Hematopoietic multipotent progenitor cell treated with erythropoietin and hydrocortisone succinate and interleukin-3 and kit ligand, for 8 days (in vitro differentiated cells): Measurements from ENCODE around the gene TMEM80.
A peak's percentile ranks its signal among the peaks of the same experiment; 100 is the strongest.

Source experiments
- DNase-seq: peaks from one replicate; pipeline ENCODE4 v3.0.0-alpha.2; 2015

Gene TMEM80

DNA sequence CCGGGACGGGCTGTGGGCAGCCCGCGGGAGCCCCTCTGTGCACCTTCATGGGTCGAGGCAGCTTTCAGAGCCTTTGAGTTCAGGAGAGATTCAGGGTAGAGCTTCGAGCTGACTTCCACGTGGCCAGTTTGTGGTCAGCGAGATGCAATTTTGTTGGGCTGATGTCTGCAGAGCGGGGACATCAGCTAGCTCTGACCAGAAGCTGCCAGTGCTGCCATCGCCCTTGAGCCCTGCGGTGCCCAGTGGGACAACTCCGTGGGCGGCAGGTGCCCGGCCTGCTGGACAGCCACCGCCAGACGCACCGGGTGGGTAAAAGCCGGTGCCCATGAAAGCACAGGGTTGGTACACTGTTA lies 52.4 kb downstream of the TMEM80 start:
- DNase-seq, result peak; percentile 34

DNA sequence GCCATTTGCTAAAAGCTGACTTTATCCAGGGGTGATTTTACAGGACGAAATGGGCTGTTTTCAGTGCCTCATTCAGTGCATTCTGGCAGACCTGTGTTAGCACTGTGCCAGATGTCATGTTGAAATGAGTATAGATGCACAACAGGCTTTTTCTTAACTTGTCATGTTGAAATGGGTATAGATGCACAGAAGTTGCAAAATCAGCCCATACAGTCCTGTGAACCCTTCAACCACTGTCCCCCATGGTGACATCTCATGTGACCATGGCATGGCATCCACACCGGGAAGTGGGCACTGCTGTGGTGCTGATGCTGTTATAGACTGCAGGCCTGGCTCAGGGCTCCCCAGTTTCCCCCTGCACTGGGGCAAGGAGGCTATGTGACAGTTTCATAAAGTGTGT lies 54.1 kb downstream of the TMEM80 start:
- DNase-seq, result no peak
